Mucosa of rectum (tissue), 2 donors: ENCODE results near the gene APOBEC3A.
A peak's percentile ranks its signal among the peaks of the same experiment; 100 is the strongest.
"Not testable (repeated sequence)": the region's sequence is repeated elsewhere in the genome, so short reads cannot be mapped to it uniquely, and the experiment has no call there.

Experiments
- H3K27ac ChIP-seq, 2 donors: one replicate each; pipeline ENCODE4 v1.7.0; 2013; ENCODE audit warnings: inconsistent platforms in 2 of 2, low read depth in 2 of 2, low read length in 2 of 2
- H3K27me3 ChIP-seq, 2 donors: one replicate each; pipeline ENCODE4 v1.7.0; 2013; ENCODE audit warnings: low read length in 2 of 2; ENCODE audit not compliant: control insufficient read depth in 2 of 2, insufficient read depth in 2 of 2
- H3K36me3 ChIP-seq, 2 donors: one replicate each; pipeline ENCODE4 v1.7.0; 2013; ENCODE audit warnings: low read length in 2 of 2; ENCODE audit not compliant: control insufficient read depth in 2 of 2, insufficient read depth in 2 of 2
- H3K4me1 ChIP-seq, 2 donors: one replicate each; pipeline ENCODE4 v1.7.0; 2013; ENCODE audit warnings: low read length in 2 of 2, mild to moderate bottlenecking in 1 of 2; ENCODE audit not compliant: control insufficient read depth in 2 of 2, insufficient read depth in 2 of 2
- H3K4me3 ChIP-seq, 2 donors: one replicate each; pipeline ENCODE4 v1.7.0; 2013; ENCODE audit warnings: low read length in 2 of 2
- H3K9ac ChIP-seq, 2 donors: one replicate each; pipeline ENCODE4 v1.7.0; 2013; ENCODE audit warnings: low read length in 2 of 2, low read depth in 1 of 2, mild to moderate bottlenecking in 1 of 2
- H3K9me3 ChIP-seq, 2 donors: one replicate each; pipeline ENCODE4 v1.7.0; 2013; ENCODE audit warnings: low read length in 2 of 2; ENCODE audit not compliant: control insufficient read depth in 2 of 2
- donor health status: healthy.
- donor health status: Normal muscosa, but diverticular disease.

APOBEC3A gene

GRCh38 chr22:38941488-38941987 lies 15.9 kb upstream of the APOBEC3A start:
- Histone ChIP-seq H3K9me3 (no peaks in the 10 kb centered on the region), H3K9ac (no peak overlapping the region), H3K36me3 (no peaks in the 10 kb centered on the region), H3K4me3 (peak overlapping the region in 1 of 2 donors; percentile 41), H3K27me3 (peaks cover 3 to 19% of the 10 kb centered on the region in 2 donors), H3K4me1 (peaks cover 5 to 7% of the 10 kb centered on the region in 2 donors), H3K27ac (no peak overlapping the region)

- Histone ChIP-seq H3K4me1 (peaks cover 3% of the 10 kb centered on the region in 2 donors), H3K9me3 (no peaks in the 10 kb centered on the region), H3K27ac (no peak overlapping the region), H3K27me3 (peaks cover 3 to 19% of the 10 kb centered on the region in 2 donors), H3K36me3 (no peaks in the 10 kb centered on the region), H3K4me3 (no peak overlapping the region), H3K9ac (no peak overlapping the region)
Measured at GRCh38 chr22:38942702-38943101, 14.7 kb upstream of the APOBEC3A start.

GRCh38 chr22:38943201-38943600 lies 14.2 kb upstream of the APOBEC3A start:
- H3K27me3 ChIP-seq = peaks cover 3 to 19% of the 10 kb centered on the region in 2 donors
- H3K27ac ChIP-seq = no peak overlapping the region
- H3K4me3 ChIP-seq = no peak overlapping the region
- H3K36me3 ChIP-seq = no peaks in the 10 kb centered on the region
- H3K9ac ChIP-seq = no peak overlapping the region
- no peaks in the 10 kb centered on the region for H3K9me3 ChIP-seq
- peaks cover 3% of the 10 kb centered on the region in 2 donors for H3K4me1 ChIP-seq

GRCh38 chr22:38943882-38944281 lies 13.5 kb upstream of the APOBEC3A start:
- Histone ChIP-seq H3K9ac (no peak overlapping the region), H3K4me3 (no peak overlapping the region), H3K36me3 (no peaks in the 10 kb centered on the region), H3K4me1 (peaks cover 3% of the 10 kb centered on the region in 2 donors), H3K27ac (no peak overlapping the region), H3K9me3 (no peaks in the 10 kb centered on the region), H3K27me3 (peaks cover 3 to 21% of the 10 kb centered on the region in 2 donors)

- Histone ChIP-seq H3K9me3 (no peaks in the 10 kb centered on the region), H3K4me1 (peaks cover 3 to 4% of the 10 kb centered on the region in 2 donors), H3K27ac (no peak overlapping the region), H3K27me3 (peaks cover 3 to 21% of the 10 kb centered on the region in 2 donors), H3K9ac (no peak overlapping the region), H3K36me3 (no peaks in the 10 kb centered on the region), H3K4me3 (no peak overlapping the region)
Measured at GRCh38 chr22:38944653-38945052, 12.8 kb upstream of the APOBEC3A start.

GRCh38 chr22:38945706-38946338 lies 11.6 kb upstream of the APOBEC3A start:
- not testable (repeated sequence) for H3K36me3 ChIP-seq, H3K9ac ChIP-seq, H3K4me3 ChIP-seq, H3K9me3 ChIP-seq, H3K27ac ChIP-seq
- Histone ChIP-seq H3K27me3 (peaks cover 3 to 21% of the 10 kb centered on the region in 2 donors), H3K4me1 (peaks cover 6 to 15% of the 10 kb centered on the region in 2 donors)

GRCh38 chr22:38946771-38947170 lies 10.6 kb upstream of the APOBEC3A start:
- no peaks in the 10 kb centered on the region for H3K36me3 ChIP-seq
- H3K9me3 ChIP-seq = no peaks in the 10 kb centered on the region
- H3K27ac ChIP-seq = no peak overlapping the region
- H3K4me1 ChIP-seq = peaks cover 11 to 20% of the 10 kb centered on the region in 2 donors
- H3K9ac ChIP-seq = no peak overlapping the region
- H3K4me3 ChIP-seq = no peak overlapping the region
- H3K27me3 ChIP-seq = peaks cover 3 to 18% of the 10 kb centered on the region in 2 donors

- Histone ChIP-seq H3K4me1 (peaks cover 19 to 28% of the 10 kb centered on the region in 2 donors), H3K36me3 (no peaks in the 10 kb centered on the region), H3K4me3 (no peak overlapping the region), H3K27ac (no peak overlapping the region), H3K9me3 (no peaks in the 10 kb centered on the region), H3K27me3 (peaks cover 3 to 18% of the 10 kb centered on the region in 2 donors), H3K9ac (no peak overlapping the region)
Measured at GRCh38 chr22:38947321-38948140, 9.9 kb upstream of the APOBEC3A start.

GRCh38 chr22:38948181-38948940 lies 9.0 kb upstream of the APOBEC3A start:
- H3K36me3 ChIP-seq = no peaks in the 10 kb centered on the region
- no peak overlapping the region for H3K27ac ChIP-seq
- H3K4me1 ChIP-seq = peaks cover 25 to 31% of the 10 kb centered on the region in 2 donors
- H3K9me3 ChIP-seq = no peaks in the 10 kb centered on the region
- peaks cover 3 to 11% of the 10 kb centered on the region in 2 donors for H3K27me3 ChIP-seq
- no peak overlapping the region for H3K4me3 ChIP-seq
- no peak overlapping the region for H3K9ac ChIP-seq
